OCI-LY7 (cell line): ENCODE measurements around the gene ZNF232.

ENCODE experiments used
- CTCF ChIP-seq: fragments of 200-600 bp; sonication (generic); conservative IDR thresholded peaks from 2 replicates; pipeline ENCODE4 v1.5.1; 2014; ENCODE audit warnings: mild to moderate bottlenecking, antibody characterized with exemption, low read length, moderate library complexity, mixed read lengths
- EZH2phosphoT487 ChIP-seq: fragments of 200-600 bp; sonication (generic); IDR thresholded peaks from 2 replicates; pipeline ENCODE4 v1.6.1; 2018; ENCODE audit warnings: low read depth, borderline replicate concordance, mild to moderate bottlenecking, mixed run types, antibody characterized with exemption, low read length, moderate library complexity, mixed read lengths

GRCh38 chr17:5128905-5129535 lies 17.3 kb upstream of the ZNF232 start:
- no peak for TF ChIP-seq CTCF
- TF ChIP-seq EZH2phosphoT487 = no peak
